DND-41 (cell line): ENCODE results near the gene ANKRD29.

Experiments
- ATAC-seq: fragments of 200-7000 bp; cut with Tn5 transposase; 3 replicates; pipeline ENCODE4 v1.9.1; 2021; ENCODE audit warnings: low read depth; ENCODE audit not compliant: insufficient read depth
- DNase-seq: peaks from one replicate; pipeline ENCODE4 v3.0.0-alpha.2; 2020
- H2AFZ ChIP-seq: 2 replicates; pipeline ENCODE4 v1.6.0; 2012; ENCODE audit warnings: low read depth, low read length
- H3K27ac ChIP-seq: 2 replicates; pipeline ENCODE4 v1.5.1; 2012; ENCODE audit warnings: low read length, inconsistent platforms
- H3K27me3 ChIP-seq: fragments of 200-600 bp; sonication (generic); 2 replicates; pipeline ENCODE4 v1.6.0; 2012; ENCODE audit warnings: low read length, mild to moderate bottlenecking, inconsistent platforms; ENCODE audit not compliant: insufficient read depth, poor library complexity
- H3K36me3 ChIP-seq: 2 replicates; pipeline ENCODE4 v1.5.1; 2012; ENCODE audit warnings: low read length, inconsistent platforms; ENCODE audit not compliant: insufficient read depth
- H3K4me1 ChIP-seq: 2 replicates; pipeline ENCODE4 v1.5.1; 2012; ENCODE audit warnings: mild to moderate bottlenecking, low read length; ENCODE audit not compliant: insufficient read depth
- H3K4me2 ChIP-seq: 2 replicates; pipeline ENCODE4 v1.6.0; 2012; ENCODE audit warnings: mild to moderate bottlenecking, moderate library complexity, low read length, inconsistent platforms; ENCODE audit not compliant: insufficient read depth
- H3K4me3 ChIP-seq, 2 experiments: fragments of 200-600 bp in 1 of 2; shearing (Covaris generic) in 1 of 2; 2 replicates each; pipeline ENCODE4 v1.5.1; 2012 to 2016; ENCODE audit warnings: inconsistent platforms in 2 of 2, low read length in 2 of 2, mild to moderate bottlenecking in 2 of 2, low read depth in 1 of 2, moderate library complexity in 1 of 2
- H3K79me2 ChIP-seq: 2 replicates; pipeline ENCODE4 v1.6.0; 2012; ENCODE audit warnings: low read length, inconsistent platforms; ENCODE audit not compliant: insufficient read depth
- H3K9ac ChIP-seq: 2 replicates; pipeline ENCODE4 v1.6.0; 2012; ENCODE audit warnings: low read depth, mild to moderate bottlenecking, inconsistent platforms, low read length, moderate library complexity
- H3K9me3 ChIP-seq: 2 replicates; pipeline ENCODE4 v1.5.1; 2012; ENCODE audit warnings: low read length, moderate library complexity, mild to moderate bottlenecking, inconsistent platforms; ENCODE audit not compliant: insufficient read depth, severe bottlenecking
- H4K20me1 ChIP-seq: 2 replicates; pipeline ENCODE4 v1.6.0; 2012; ENCODE audit warnings: low read length; ENCODE audit not compliant: insufficient read depth
- CTCF ChIP-seq: IDR thresholded peaks from 2 replicates; pipeline ENCODE4 v1.5.1; 2012; ENCODE audit warnings: borderline replicate concordance, low read length, moderate library complexity, mild to moderate bottlenecking; ENCODE audit not compliant: poor library complexity, severe bottlenecking; ENCODE audit errors: extremely low read depth
- EZH2 ChIP-seq: IDR thresholded peaks from 3 replicates; pipeline ENCODE4 v1.6.1; 2012; ENCODE audit warnings: borderline replicate concordance, low read depth, mild to moderate bottlenecking, moderate library complexity, low read length, inconsistent platforms; ENCODE audit not compliant: severe bottlenecking

Gene ANKRD29

GRCh38 chr18:23588836-23589560, 73.7 kb downstream of the ANKRD29 start:
- H4K20me1 ChIP-seq: 0 out of 2 replicates have a peak, but pooled peaks cover 3% of the 10 kb centered on the region
- H3K4me1 ChIP-seq: peaks cover 26% of the 10 kb centered on the region
- no peaks in the 10 kb centered on the region for H3K9me3 ChIP-seq
- no peak overlapping the region for H3K4me3 ChIP-seq
- no peak overlapping the region for H3K27ac ChIP-seq
- H3K79me2 ChIP-seq: peaks cover 22% of the 10 kb centered on the region
- ATAC-seq (no peak), DNase-seq (no peak)
- H3K9ac ChIP-seq: no peak overlapping the region
- no peak overlapping the region for H3K4me2 ChIP-seq
- peaks cover 2% of the 10 kb centered on the region for H3K27me3 ChIP-seq
- H2AFZ ChIP-seq: no peak overlapping the region
- H3K36me3 ChIP-seq: no peaks in the 10 kb centered on the region; the same call in 1 of the 2 replicates
- no peak for TF ChIP-seq CTCF
- TF ChIP-seq EZH2: no peak

GRCh38 chr18:23587220-23587642, 75.5 kb downstream of the ANKRD29 start:
- H3K79me2 ChIP-seq: peaks cover 39% of the 10 kb centered on the region
- peak overlapping the region; percentile 38 to 86; a peak in 3 of 4 replicates for H3K4me3 ChIP-seq
- H2AFZ ChIP-seq: peak overlapping the region; percentile 72
- H3K9ac ChIP-seq: peak overlapping the region; percentile 71
- peak overlapping the region; percentile 68 for H3K27ac ChIP-seq
- H3K36me3 ChIP-seq: no peaks in the 10 kb centered on the region; the same call in 1 of the 2 replicates
- no peaks in the 10 kb centered on the region for H3K9me3 ChIP-seq
- peaks cover 3% of the 10 kb centered on the region; the same call in 1 of the 2 replicates for H4K20me1 ChIP-seq
- no peak for TF ChIP-seq CTCF
- no peak for TF ChIP-seq EZH2
- no peak for DNase-seq
- peaks cover 43% of the 10 kb centered on the region for H3K4me1 ChIP-seq
- no peak for ATAC-seq
- peak overlapping the region; percentile 90 for H3K4me2 ChIP-seq
- peaks cover 2% of the 10 kb centered on the region for H3K27me3 ChIP-seq

- ATAC-seq (peak; percentile 93), DNase-seq (peak; percentile 94)
- TF ChIP-seq CTCF (peak; percentile 88), EZH2 (no peak)
- Histone ChIP-seq H3K27ac (peak within 1 kb of the TSS; percentile 93), H3K4me1 (peaks cover 48% of the 10 kb centered on the region), H3K4me2 (peak within 1 kb of the TSS; percentile 90), H3K79me2 (peaks cover 46% of the 10 kb centered on the region), H4K20me1 (peaks cover 3% of the 10 kb centered on the region; the same call in 1 of the 2 replicates), H3K9me3 (no peaks in the 10 kb centered on the region), H3K9ac (peak within 1 kb of the TSS; percentile 71), H2AFZ (peak within 1 kb of the TSS; percentile 98), H3K27me3 (peaks cover 2% of the 10 kb centered on the region), H3K36me3 (no peaks in the 10 kb centered on the region; the same call in 1 of the 2 replicates), H3K4me3 (peak within 1 kb of the TSS; percentile 38 to 86)
Observed at GRCh38 chr18:23586249-23587196, 76.2 kb downstream of the ANKRD29 start, which contains the start of gene NPC1. Gene NPC1, minus strand, starts transcription at chr18:23586506. Its CDS starts 163 bp downstream, at chr18:23586343.
